OCI-M2 (cell line): ENCODE data around the gene ACAN.

Experiments
- DNase-seq: peaks from one replicate; lab custom pipeline; 2025; ENCODE audit not compliant: unreplicated experiment; lab: John Stamatoyannopoulos, UW

The ACAN gene

DNA sequence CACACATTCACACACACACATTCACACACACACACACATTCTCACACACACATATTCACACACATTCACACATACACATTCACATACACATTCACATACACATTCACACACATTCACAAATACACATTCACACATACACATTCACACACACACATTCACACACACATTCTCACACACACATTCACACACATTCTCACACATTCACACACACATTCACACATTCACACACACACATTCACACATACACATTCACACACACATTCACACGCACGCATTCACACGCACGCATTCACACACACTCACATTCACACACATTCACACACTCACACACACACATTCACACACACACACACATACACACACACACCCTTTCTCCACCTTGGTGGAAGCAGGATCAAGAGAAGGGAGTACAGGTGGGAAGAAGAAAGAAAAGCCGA, 97.8 kb downstream of the ACAN start:
- no peak for DNase-seq

DNA sequence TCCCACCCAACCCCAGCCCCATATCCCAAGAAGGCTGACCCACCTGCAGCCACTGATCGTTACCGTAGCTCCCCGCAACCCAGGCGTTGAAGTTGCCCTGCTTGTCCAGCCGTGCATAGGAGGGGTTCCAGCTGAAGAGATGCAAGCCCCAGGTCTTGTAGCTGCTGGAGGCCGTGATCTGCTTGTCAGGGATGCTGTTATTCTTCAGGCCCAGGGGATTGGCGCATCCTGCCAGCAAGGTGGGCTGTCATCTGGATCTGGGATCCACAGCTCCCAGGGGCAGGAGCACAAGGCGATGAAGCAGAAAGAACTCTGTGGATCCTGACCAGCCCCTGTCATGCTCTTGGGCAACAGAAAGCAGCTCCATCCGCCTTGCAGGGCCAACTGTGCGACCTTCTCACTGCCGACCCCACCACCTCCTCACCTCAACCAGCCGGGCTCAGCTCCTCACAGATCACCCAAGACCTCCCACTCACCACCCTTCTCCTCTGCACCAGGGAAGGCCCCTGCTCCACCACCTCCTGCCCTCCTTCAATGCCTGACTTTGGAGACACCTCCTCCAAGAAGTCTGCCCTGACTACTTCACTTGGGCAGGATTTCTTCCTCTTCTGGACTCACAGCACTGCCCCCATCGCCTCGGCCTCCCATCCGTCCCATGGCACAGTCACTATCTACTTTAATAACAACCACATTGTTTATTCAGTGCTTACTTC, 98.4 kb downstream of the ACAN start:
- DNase-seq = no peak

DNA sequence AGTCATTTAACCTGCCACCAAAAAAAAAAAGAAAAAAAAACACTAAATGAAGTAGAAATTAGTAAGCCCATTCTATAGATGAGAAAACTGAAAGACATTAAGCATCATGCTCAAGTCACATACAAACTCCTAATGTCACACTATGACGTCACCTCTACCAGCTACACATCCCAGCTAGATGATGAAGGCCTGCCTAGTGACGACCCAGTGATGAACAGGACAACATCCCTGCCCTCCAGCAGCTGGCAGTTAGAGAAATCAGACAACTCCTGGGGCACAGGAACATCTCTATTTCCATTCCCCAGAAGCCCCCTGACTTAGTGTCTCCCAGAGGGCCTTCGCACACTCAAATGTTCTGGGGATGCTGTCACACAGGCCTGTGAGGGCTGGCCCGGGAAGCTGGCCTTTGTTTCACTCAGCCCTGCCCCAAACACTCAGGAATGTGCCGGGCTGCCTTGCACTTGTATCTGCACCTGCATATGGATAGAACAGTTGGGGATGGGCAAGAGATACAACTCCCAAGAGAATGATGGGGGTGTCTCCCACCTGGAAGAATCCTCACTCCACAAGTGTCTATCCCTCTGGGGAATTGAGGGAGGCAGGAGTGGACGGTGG, 99.1 kb downstream of the ACAN start:
- DNase-seq = no peak

DNA sequence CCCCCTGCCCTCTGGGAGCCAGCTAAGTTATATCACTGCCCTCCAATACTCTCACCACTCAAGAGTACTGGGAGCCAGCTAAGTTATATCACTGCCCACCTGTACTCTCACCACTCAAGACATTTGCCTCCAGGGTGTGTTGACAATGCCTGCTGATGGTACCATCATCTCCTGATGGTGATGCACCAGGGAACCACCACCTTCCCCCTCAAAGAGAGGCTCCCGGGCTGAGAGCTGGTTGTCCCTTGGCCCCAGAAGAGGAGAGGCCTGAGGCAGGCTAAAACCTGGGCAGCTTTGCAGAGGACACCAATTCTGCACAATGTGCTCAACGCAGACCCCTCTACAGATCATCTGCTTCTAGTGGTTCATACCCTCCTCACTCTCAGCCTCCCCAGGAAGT, 99.6 kb downstream of the ACAN start:
- no peak for DNase-seq

DNA sequence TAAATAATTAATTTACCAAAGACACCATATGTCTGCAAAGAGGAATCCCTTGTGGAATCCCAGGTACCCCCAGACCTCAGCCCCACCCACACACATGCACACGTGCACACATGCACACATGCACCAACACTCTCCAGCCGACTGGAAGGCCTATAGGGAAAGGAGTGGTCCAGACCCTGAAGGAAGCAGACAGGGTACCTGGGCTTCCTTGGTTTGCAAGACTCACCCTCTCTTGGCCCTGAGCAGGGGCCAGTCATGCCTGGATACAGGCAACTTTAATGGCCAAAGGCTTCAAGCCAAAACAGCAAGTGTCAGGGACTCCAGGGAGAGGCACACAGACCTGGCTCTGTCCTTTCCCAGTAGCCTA, 101.0 kb downstream of the ACAN start:
- no peak for DNase-seq

DNA sequence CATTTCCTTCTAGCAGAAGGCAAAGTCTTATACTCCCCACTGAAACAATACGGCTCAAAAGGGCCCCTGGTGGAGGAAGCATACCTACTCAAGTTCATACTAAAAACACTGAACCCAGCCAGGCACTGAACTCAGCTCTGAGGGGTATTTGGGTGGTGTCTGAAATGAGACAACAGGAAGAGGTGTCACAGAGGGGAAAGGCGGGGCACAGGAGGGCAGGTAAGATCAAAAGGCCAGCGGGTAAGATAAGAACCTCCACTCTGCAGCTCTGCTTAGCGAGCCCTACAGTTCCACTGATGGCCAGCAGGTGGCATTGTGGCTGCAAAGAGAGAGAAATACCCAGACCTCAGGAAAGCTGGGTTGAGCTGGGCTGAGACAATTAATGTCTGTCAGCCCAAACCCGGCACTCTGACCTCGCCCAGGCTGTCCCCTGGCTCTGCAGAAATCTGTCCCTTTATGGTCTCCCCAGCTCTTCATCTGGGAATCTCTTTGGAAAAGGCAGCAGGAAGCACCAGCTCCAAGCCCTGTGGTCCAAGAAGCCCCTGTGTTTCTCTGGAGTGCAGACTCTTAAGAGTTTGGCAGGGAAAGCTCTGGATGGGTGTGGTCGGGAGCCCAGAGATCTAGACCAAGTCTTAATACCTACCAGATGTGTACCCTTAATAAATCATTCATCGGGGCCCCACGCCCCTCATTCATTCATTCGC, 101.5 kb downstream of the ACAN start:
- DNase-seq = peak; percentile 35

DNA sequence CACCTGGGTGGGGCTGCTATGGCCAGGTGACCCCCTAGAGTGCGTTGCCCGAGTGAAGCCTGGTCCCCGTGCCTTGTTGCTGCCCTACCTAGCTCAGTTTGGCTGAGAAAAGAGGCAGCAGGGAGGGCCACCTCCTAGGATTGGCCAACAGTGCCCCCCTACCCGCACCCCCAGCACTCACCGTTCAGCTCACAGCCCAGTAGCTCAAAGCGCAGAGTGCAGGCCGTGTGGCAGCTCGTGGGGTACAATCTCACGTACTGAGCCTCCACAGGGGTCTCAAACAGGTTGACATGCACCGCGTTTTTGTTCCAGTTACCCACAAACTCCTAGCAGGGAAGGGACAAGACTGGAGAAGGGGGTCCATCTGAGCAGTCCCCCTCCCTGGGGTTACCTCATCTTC, 102.3 kb downstream of the ACAN start:
- DNase-seq = no peak

DNA sequence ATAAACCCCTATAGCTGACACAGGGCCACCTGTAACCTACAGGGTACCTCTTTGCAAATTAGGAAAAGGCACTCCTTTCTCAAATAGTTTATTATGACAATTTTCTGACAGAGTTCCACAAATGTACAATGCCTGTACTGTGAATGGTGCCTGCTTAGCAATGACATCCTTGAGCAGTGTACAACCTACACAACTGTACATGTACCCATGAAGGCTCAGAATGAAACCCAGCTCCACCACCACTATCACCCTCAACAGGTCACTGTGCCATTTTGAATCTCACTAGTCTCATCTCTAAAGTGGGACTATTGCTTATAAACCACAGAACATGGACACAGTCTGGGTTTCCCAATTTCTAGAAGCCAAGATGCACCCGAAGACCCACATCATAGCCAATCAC, 102.9 kb downstream of the ACAN start:
- no peak for DNase-seq

DNA sequence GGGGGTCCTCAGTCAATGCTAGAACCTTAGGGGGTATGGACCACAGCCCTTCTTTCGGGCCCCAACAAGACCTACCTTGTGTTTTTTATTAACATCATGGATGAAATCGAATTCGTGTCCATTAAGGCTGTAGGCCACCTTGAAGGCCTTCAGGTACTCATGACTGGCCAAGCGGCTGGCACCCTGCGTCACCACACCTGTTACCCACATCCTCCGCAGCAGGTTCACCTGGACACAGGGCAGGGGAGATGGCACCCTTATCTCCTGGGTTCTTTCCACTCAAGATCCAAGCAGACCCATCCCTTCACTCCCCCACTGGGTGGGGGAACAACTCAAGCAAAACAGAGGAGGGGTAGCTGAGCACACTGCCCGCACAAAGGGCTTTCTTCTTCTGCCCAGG, 103.3 kb downstream of the ACAN start:
- no peak for DNase-seq

DNA sequence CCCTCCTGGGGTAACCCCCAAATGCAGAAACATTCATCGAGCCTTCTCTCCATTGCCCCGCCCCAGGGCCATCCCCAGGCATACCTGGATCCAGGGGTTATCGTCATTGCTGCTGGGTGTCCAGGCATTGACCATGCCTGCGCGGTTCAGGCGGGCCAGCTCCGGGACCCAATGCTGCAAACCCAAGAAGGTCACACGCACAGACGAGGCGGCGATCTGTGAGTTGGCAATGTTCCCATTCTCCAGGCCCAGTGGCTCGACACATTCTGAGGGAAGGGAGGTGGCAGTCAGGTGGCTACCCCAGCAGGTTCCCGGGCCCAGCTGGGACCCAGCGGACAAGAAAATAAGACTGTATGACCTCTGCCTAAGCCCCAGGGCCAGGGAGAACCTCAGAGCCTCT, 103.9 kb downstream of the ACAN start:
- no peak for DNase-seq

DNA sequence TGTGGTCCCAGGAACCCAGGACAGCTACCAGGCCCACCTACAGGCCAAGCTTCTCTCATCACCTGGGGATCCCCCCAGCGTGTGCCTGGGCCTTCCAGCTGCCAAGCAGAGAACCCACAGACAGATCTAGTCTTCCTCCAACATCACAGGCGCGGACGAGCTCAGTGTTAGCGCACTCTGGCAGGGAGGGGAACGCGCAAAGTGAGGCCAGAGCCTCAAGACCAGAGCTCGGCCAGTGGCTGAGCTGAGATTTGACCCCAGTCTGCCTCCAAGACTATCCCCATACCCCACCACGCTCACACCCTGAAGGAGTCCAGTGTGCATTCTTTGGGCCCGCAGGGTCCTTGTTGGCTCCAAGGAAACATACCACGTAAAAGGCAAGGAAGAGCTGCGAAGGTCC, 104.9 kb downstream of the ACAN start:
- DNase-seq = no peak

DNA sequence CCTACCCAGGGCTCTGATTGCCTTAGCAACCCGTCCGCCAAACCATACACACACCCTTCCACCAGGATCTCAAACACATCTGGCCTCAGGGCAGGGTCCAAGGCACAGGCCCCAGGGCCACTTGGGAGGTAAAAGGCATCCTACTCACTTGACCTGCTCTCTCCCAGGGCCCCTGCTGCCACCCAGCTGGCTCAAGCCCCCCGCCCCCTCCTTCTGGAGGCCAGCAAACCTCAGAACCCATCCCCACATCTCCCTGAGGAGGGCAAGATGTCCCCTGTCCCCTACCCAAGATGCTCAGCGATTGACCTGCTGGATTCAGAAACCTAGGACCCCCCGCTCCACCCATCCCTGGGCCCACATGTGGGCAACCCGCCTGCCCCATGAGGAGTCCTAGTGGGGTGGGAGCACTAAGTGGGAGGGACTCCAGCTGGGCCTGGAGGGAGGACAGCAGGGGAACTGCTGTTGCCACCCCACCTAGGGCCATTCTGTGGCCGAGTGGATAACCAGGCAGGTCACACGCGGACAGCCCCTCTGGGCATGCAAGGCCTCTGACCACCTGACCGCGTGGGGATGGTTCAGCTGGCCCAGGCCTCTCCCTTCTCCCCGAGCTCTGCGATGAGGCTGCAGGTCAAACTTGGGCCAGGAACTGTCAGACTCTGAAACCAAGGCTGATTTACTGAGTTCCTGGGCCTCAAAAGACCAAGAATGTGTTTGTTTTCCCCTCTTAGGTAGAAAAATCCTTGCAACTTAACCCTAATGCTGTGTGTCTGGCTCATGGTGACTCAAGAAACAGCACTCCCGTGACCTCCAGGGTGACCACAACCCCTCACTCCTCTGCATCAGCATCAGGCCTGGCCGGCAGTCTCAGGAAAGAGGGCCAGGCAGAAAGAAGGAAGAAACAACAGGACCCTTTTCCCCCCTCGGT, 105.7 kb downstream of the ACAN start:
- no peak for DNase-seq

DNA sequence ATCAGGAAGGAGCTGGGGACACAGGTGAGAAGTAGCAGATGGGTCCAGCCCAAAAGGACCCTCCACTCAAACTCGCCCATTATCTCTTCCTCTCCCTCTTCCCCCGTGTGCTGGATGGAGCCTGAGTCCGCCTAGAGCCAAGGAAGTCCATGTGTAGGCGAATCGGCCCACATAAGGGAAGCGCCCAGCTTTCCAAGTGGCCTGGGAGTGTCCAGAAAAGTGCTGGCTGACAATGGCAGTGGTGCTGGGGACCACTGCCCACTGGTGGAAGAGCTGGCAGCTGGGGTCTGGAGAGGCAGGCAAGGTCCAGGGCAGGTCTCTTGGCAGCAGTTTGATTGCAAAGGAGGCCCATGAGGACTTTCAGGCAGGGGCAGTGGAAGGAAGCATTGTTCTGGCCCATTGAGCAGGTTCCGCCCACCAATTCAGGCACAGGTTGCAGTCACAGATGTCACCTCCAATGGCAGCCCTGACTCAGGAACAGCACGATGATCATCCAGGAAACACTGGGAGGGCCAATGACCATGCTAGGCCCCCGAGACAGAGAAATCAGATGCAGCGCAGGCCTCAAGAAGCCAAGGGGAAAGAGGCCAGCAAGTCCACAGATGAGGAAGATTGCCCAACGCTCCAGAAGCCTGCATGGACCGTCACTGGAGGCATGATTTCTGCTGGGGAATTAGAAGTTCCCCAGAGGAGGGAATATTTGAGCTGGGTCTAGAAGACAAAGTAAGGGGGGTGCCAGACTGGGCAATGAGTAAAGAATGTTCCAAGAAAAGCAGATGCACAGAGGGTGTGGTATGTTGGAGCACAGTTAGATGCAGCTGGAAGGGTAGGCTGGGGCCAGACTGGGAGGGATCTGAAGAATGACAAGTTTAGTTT, 107.0 kb downstream of the ACAN start:
- DNase-seq = no peak

DNA sequence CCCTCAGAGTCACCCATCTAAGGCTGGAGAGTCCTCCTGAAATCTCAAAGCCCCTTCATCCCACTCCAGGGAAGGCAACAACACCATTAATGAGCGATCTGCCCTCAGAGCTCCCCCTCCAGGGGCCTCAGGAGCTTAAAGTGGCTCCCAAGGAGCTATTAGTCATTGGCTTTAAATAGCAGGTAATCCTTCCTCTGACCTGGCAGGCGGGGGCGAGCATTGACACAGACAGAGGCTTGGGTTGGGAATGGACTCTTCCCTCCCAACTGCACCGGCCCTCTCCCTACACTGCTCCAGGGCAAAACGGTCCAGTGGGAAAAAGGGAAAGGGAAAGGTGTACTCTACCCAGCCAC, 108.5 kb downstream of the ACAN start:
- no peak for DNase-seq

DNA sequence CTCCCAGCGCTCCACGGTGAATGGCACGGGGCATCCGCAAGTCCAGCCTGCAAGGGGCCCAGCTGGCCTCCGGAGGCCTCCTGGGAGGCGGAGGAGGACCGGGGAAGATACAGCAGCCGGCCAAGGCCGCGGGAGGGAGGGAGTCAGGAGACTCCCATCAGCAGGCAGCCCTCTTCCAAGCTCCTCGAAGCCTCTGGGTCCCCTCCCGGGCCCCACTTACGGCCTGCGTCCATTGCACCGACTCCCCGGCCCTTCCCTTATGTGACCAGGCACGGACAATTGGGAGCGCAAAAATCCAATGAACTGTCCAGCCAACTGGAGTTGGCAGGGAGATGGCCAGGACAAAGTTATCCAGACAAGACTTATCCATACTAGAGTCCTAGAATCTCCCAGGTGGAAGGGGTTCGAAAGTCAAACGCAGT, 109.3 kb downstream of the ACAN start:
- DNase-seq = no peak

DNA sequence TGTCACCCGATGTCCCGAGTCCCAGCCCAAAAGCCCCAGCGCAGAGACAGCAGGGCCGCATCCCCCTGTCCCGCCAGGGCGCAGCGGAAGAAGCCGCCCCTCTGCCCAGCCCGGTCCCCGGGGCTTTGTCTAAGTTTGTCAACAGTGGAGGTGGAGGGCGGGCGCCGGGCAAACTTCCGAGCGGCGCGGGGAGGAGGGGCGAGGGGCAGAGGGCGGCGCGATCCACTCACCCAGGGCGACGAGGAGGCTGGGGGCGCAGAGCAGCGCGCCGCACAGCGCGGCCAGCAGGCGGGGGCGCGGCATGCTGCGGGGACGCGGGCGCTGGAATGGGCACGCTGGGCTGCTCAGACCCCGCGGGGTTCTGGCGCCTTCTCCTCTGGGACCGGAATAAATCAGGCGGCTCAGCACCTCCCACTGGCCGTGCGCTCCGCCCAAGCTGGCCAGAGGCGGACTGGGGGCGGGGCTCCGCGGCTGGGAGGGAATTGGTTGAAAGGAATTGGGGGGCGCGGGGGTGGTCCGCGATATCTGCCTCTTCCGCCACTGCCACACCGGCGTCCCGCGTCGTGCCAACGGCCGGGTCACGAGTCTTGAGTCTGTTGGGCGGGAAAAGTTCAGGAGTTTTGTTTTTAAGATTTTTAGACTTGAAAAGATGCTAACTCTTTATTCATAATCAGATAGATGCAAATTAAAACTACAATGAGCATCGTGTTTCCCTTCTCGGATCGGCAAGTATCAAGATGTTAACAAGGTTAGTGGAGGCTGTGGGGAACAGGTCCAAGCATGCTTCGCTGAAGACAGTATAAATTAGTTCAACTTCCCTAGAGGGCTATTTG, 110.0 kb downstream of the ACAN start, which contains the start of gene MFGE8:
Gene MFGE8 (minus strand): TSS at position 363 of the 833 bp plus-strand sequence. CDS start 60 bp downstream, at position 303.
- DNase-seq = peak; percentile 59

DNA sequence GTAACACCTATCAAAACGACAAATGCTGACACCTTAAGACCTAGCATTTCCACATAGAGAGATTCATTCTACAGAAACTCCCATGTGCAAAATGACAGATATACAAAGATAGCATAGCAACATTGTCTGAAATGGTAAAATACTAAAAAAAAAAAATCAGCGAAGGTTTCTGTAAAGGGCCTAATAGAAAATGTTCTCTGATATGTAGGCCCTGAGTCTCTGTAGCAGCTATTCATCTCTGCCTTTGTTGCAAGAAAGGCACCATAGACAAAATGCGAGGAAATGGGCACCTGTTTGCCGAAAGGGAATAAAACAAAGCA, 110.6 kb downstream of the ACAN start:
- no peak for DNase-seq

DNA sequence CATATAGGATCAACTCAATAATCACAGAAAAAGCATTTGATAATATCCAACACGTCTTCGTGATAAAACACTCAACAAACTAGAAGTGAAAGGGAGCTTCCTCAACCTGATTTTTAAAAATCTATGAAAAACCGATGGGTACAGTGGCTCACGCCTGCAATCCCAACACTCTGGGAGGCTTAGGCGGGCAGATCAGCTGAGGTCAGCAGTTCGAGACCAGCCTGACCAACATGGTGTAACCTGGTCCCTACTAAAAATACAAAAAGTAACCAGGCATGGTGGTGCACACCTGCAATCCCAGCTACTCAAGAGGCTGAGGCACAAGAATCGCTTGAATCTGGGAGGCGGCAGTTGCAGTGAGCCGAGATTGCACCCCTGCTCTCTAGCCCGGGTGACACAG, 112.1 kb downstream of the ACAN start:
- no peak for DNase-seq

DNA sequence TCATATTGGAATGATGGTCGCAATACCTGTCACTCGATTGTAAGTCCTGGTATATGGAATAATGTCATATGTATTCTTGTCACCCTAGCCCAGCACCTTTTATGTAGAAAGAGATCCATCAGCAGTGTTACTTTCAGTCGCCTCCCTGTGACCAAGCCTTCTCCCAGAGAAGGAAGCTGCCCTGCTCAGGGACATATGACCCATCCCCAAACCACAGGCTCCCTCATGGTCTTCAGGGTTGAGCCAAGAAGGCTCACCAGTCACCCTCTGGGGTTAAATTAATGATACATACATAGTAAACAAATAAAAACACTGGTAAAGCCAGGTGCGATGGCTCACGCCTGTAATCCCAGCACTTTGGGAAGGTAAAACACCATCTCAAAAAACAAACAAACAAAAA, 114.5 kb downstream of the ACAN start:
- no peak for DNase-seq

DNA sequence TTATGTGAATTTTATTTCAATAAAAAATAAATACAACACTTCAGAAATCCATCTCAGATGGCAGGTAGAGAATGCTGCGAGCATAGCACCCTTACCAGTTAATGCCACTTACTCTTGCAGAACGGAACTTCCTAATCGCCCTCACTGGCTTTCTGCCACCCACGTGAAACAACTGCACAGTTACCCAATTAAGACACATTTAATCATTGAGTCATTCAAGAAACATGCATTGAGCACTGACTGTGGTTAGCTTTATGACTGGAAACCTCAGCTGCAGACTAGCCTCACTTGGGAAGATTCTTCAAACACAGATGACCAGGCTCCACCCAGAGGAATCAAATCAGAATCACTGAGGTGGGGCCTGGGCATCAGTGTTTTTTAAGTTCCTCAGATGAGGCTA, 115.5 kb downstream of the ACAN start:
- no peak for DNase-seq
